ENCODE data around the gene CTNNBIP1. TPM values are rescaled to one million over a fixed set of nuclear protein-coding genes. Genes with fewer than 3 reads are reported as not detected.
A peak's percentile ranks its signal among the peaks of the same experiment; 100 is the strongest.

CTNNBIP1 gene
- polyA plus RNA-seq, 3 donors, result 26.2 to 26.8 (median 26.3) TPM

- H3K27ac Mint-ChIP-seq, result peak overlapping the region in 2 of 7 donors; percentile 40 to 78
- H3K9ac ChIP-seq (ENCODE audit: insufficient read depth, low read length, poor library complexity, severe bottlenecking), result no peak overlapping the region
- DNase-seq, result no peak
- H3K4me3 ChIP-seq (replicated peaks in 1 of 3; ENCODE audit: low read depth in 2 of 3, low read length in 3 of 3), result no peak overlapping the region
- H3K79me2 ChIP-seq (ENCODE audit: insufficient read depth, low read length), result no peaks in the 10 kb centered on the region
- H3K4me2 ChIP-seq (replicated peaks; ENCODE audit: extremely low read depth, low read length, poor library complexity, severe bottlenecking), result no peak overlapping the region
- intact Hi-C loops (cut with micrococcal nuclease), result loop anchor here (5.0 to 10.0 kb wide), 5 partner anchors 145 to 375 kb away; partner anchors contain the start of gene UBE4B (in 1 of the 2)
- 99% methylated on average over 6 of the region's 13 CpGs for WGBS (ENCODE audit: insufficient coverage)
- H3K27ac ChIP-seq (ENCODE audit: low read depth in 1 of 2, low read length in 2 of 2), result no peak overlapping the region
- peaks cover 1 to 2% of the 10 kb centered on the region in 2 donors for H3K4me1 ChIP-seq (ENCODE audit: control insufficient read depth in 1 of 2, insufficient read depth in 2 of 2, low read length in 2 of 2)
- H3K9me3 Mint-ChIP-seq, result peaks cover 0 to 2% (median 0%) of the 10 kb centered on the region in 7 donors
- TF ChIP-seq CTCF (IDR thresholded peaks at IDR 0.05), result no peak
- H3K36me3 Mint-ChIP-seq, result peaks cover 42 to 77% of the 10 kb centered on the region in 2 donors
- H3K4me1 Mint-ChIP-seq, result peaks cover under 1% of the 10 kb centered on the region
- peaks cover 36 to 64% of the 10 kb centered on the region in 2 donors for H3K36me3 ChIP-seq (replicated peaks in 1 of 2; ENCODE audit: control insufficient read depth in 1 of 2, insufficient read depth in 2 of 2, low read length in 2 of 2)
- peaks cover 11% of the 10 kb centered on the region for H4K20me1 ChIP-seq (ENCODE audit: insufficient read depth, low read length)
- H3K4me3 Mint-ChIP-seq, result no peak overlapping the region
- H3K9me3 ChIP-seq (replicated peaks in 1 of 2; ENCODE audit: control insufficient read depth in 1 of 2, insufficient read depth in 1 of 2, low read length in 2 of 2), result no peaks in the 10 kb centered on the region
- peaks cover 0 to 3% (median 0%) of the 10 kb centered on the region in 3 donors for H3K27me3 Mint-ChIP-seq (ENCODE audit: low read depth in 3 of 3)
- H3K27me3 ChIP-seq (ENCODE audit: control insufficient read depth in 2 of 2, insufficient read depth in 2 of 2, low read length in 2 of 2), result no peaks in the 10 kb centered on the region
- H2AFZ ChIP-seq (ENCODE audit: insufficient read depth, low read depth, low read length, poor library complexity, severe bottlenecking), result no peak overlapping the region
Observed at GRCh38 chr1:9869831-9870251, 40.2 kb downstream of the CTNNBIP1 start.

GRCh38 chr1:9868244-9868590, 41.9 kb downstream of the CTNNBIP1 start:
- DNase-seq, result no peak
- no peak overlapping the region for H3K4me3 ChIP-seq (replicated peaks in 1 of 3; ENCODE audit: low read depth in 2 of 3, low read length in 3 of 3)
- H3K36me3 ChIP-seq (replicated peaks in 1 of 2; ENCODE audit: control insufficient read depth in 1 of 2, insufficient read depth in 2 of 2, low read length in 2 of 2), result peaks cover 44 to 78% of the 10 kb centered on the region in 2 donors
- H3K27me3 ChIP-seq (ENCODE audit: control insufficient read depth in 2 of 2, insufficient read depth in 2 of 2, low read length in 2 of 2), result no peaks in the 10 kb centered on the region
- Mint-ChIP-seq H3K27ac (peak overlapping the region in 1 of 7 donors; percentile 63), H3K4me1 (no peaks in the 10 kb centered on the region), H3K4me3 (no peak overlapping the region), H3K36me3 (peaks cover 42 to 87% of the 10 kb centered on the region in 2 donors), H3K9me3 (peaks cover 0 to 2% (median 0%) of the 10 kb centered on the region in 7 donors), H3K27me3 (ENCODE audit: low read depth in 3 of 3) (peaks cover 0 to 3% (median 0%) of the 10 kb centered on the region in 3 donors)
- WGBS (ENCODE audit: insufficient coverage), result 100% methylated on average over 2 of the region's 3 CpGs
- intact Hi-C loops (cut with micrococcal nuclease), result loop anchor here (5.0 to 10.0 kb wide), 4 partner anchors 143 to 373 kb away; no protein-coding TSS in a partner anchor
- H3K4me1 ChIP-seq (ENCODE audit: control insufficient read depth in 1 of 2, insufficient read depth in 2 of 2, low read length in 2 of 2), result no peaks in the 10 kb centered on the region
- no peaks in the 10 kb centered on the region for H3K9me3 ChIP-seq (replicated peaks in 1 of 2; ENCODE audit: control insufficient read depth in 1 of 2, insufficient read depth in 1 of 2, low read length in 2 of 2)
- no peak overlapping the region for H3K27ac ChIP-seq (ENCODE audit: low read depth in 1 of 2, low read length in 2 of 2)
- H3K79me2 ChIP-seq (ENCODE audit: insufficient read depth, low read length), result no peaks in the 10 kb centered on the region
- TF ChIP-seq CTCF (IDR thresholded peaks at IDR 0.05), result no peak
- H2AFZ ChIP-seq (ENCODE audit: insufficient read depth, low read depth, low read length, poor library complexity, severe bottlenecking), result no peak overlapping the region
- H3K4me2 ChIP-seq (replicated peaks; ENCODE audit: extremely low read depth, low read length, poor library complexity, severe bottlenecking), result no peak overlapping the region
- no peak overlapping the region for H3K9ac ChIP-seq (ENCODE audit: insufficient read depth, low read length, poor library complexity, severe bottlenecking)
- H4K20me1 ChIP-seq (ENCODE audit: insufficient read depth, low read length), result peaks cover 11% of the 10 kb centered on the region

Measured in CD14-positive monocyte (primary cell).